Peyer's patch (tissue), 4 donors: ENCODE measurements around the gene CYP4F3.

Experiments
- POLR2A ChIP-seq, 2 donors: fragments of 450-650 bp; IDR thresholded peaks; one replicate each; pipeline ENCODE4 v1.5.1; 2017; ENCODE audit warnings: antibody characterized with exemption in 2 of 2, mild to moderate bottlenecking in 2 of 2, moderate library complexity in 2 of 2
- TF ChIP-seq, protein P1 (sequence below), 6 experiments: fragments of 450-650 bp in 4 of 6; fragments of 200-600 bp in 2 of 6; sonication (generic) in 1 of 6; IDR thresholded peaks; one replicate each; pipeline ENCODE4 v1.5.1; 2017 to 2019; ENCODE audit warnings: antibody characterized with exemption in 6 of 6, mild to moderate bottlenecking in 3 of 6, moderate library complexity in 1 of 6

DNA sequence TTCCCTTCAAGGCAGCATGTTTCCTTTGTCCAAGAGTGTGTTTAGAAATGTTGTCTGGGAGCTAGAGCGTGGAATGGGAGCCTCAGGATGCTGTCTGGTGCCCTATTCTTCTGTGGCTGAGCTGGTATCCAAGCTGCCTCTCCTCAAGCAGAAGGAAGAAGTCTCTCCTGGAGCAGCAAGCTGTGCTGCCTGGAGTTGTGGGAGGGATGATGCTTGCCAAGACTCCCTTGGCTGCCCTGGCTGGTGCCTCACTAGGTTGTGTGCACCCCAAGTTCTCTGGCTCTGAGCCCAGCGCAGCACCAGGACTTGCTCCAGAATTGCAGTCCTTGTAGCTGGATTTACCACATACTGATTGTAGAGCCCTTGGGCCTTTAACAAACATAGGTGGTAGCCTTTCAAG lies 4.7 kb upstream of the CYP4F3 start:
- TF ChIP-seq, protein P1, sequence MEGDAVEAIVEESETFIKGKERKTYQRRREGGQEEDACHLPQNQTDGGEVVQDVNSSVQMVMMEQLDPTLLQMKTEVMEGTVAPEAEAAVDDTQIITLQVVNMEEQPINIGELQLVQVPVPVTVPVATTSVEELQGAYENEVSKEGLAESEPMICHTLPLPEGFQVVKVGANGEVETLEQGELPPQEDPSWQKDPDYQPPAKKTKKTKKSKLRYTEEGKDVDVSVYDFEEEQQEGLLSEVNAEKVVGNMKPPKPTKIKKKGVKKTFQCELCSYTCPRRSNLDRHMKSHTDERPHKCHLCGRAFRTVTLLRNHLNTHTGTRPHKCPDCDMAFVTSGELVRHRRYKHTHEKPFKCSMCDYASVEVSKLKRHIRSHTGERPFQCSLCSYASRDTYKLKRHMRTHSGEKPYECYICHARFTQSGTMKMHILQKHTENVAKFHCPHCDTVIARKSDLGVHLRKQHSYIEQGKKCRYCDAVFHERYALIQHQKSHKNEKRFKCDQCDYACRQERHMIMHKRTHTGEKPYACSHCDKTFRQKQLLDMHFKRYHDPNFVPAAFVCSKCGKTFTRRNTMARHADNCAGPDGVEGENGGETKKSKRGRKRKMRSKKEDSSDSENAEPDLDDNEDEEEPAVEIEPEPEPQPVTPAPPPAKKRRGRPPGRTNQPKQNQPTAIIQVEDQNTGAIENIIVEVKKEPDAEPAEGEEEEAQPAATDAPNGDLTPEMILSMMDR (IDR thresholded peaks at IDR 0.05): no peak
- TF ChIP-seq POLR2A (IDR thresholded peaks at IDR 0.05): no peak
